Astrocyte (in vitro differentiated cells and primary cell): ENCODE data around the gene ENTPD3.

Source experiments
- EZH2 ChIP-seq: IDR thresholded peaks from 2 replicates; pipeline ENCODE4 v1.6.1; 2012; ENCODE audit warnings: mild to moderate bottlenecking, low read length, inconsistent platforms; ENCODE audit not compliant: insufficient read depth
- TF ChIP-seq, protein P1 (sequence below): IDR thresholded peaks from 2 replicates; pipeline ENCODE4 v1.5.1; 2011; ENCODE audit warnings: low read depth, mild to moderate bottlenecking, inconsistent platforms, low read length, moderate library complexity; ENCODE audit not compliant: insufficient read depth

DNA sequence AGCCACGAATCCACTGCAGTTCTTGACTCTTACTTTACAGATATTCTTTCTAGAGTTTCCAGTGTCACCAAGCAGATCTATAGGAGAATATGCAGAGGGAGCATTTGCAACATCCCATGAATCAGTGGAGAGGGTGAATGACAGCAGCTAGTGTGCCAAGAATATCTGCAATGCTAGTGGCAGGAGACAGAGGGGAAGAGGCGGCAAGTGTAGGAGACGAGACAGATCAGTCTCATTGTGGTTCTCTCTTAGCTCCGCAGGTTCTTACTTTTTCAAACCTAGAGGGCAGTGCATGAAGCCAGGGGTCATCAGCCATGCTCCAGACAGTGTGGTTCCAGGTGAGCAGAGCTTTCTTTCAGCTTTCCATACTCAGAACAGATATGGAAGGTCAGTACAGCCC lies 90.7 kb downstream of the ENTPD3 start:
- TF ChIP-seq, protein P1, sequence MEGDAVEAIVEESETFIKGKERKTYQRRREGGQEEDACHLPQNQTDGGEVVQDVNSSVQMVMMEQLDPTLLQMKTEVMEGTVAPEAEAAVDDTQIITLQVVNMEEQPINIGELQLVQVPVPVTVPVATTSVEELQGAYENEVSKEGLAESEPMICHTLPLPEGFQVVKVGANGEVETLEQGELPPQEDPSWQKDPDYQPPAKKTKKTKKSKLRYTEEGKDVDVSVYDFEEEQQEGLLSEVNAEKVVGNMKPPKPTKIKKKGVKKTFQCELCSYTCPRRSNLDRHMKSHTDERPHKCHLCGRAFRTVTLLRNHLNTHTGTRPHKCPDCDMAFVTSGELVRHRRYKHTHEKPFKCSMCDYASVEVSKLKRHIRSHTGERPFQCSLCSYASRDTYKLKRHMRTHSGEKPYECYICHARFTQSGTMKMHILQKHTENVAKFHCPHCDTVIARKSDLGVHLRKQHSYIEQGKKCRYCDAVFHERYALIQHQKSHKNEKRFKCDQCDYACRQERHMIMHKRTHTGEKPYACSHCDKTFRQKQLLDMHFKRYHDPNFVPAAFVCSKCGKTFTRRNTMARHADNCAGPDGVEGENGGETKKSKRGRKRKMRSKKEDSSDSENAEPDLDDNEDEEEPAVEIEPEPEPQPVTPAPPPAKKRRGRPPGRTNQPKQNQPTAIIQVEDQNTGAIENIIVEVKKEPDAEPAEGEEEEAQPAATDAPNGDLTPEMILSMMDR: no peak
- TF ChIP-seq EZH2: no peak
